GM12878 (cell line): ENCODE results near the gene PEF1. TPM values are rescaled to one million over a fixed set of nuclear protein-coding genes. Genes with fewer than 3 reads are reported as not detected.

Source experiments
- ATAC-seq: fragments of 200-7000 bp; cut with Tn5 transposase; 3 replicates; pipeline ENCODE4 v1.9.1; 2020; ENCODE audit warnings: mild to moderate bottlenecking, moderate library complexity
- BruUV-seq: library from RNA; stranded (reverse); fragments of 400-500 nt; replicated peaks from 2 replicates; lab custom pipeline; 2021; lab: Mats Ljungman, UMichigan
- CTCF ChIA-PET: fragments of 300-600 bp; sonication (Branson Sonifier 250); formaldehyde crosslinking; extraction: SDS; loops from one replicate; lab custom pipeline; 2021; ENCODE audit warnings: inconsistent platforms; lab: Yijun Ruan, JAX
- POLR2A ChIA-PET: fragments of 350-600 bp; formaldehyde crosslinking; extraction: SDS; loops from one replicate; lab custom pipeline; 2021; ENCODE audit warnings: inconsistent platforms; lab: Charles Lee
- RAD21 ChIA-PET: fragments of 300-600 bp; sonication (Branson Sonifier 250); formaldehyde crosslinking; loops from one replicate; lab custom pipeline; 2023; ENCODE audit warnings: antibody characterized with exemption; ENCODE audit not compliant: unreplicated experiment; lab: Charles Lee
- SMC1A ChIA-PET: fragments of 300-600 bp; sonication (Branson Sonifier 250); formaldehyde crosslinking; loops from one replicate; lab custom pipeline; 2023; ENCODE audit not compliant: unreplicated experiment, uncharacterized antibody; lab: Charles Lee
- DNase-seq: peaks from one replicate; pipeline ENCODE4 v3.0.0-alpha.2; 2011; ENCODE audit warnings: low read depth, low spot score
- FAIRE-seq: peaks from 3 replicates; lab custom pipeline; 2011; peaks lifted over from hg19 to GRCh38; lab: Jason Lieb, UNC
- H2AFZ ChIP-seq: 2 replicates; pipeline ENCODE4 v1.6.0; 2011; ENCODE audit warnings: low read depth, low read length, control low read depth; ENCODE audit not compliant: control insufficient read depth
- H3K27ac ChIP-seq: 2 replicates; pipeline ENCODE4 v1.5.1; 2011; ENCODE audit warnings: control low read depth; ENCODE audit not compliant: control insufficient read depth, insufficient read depth
- H3K27me3 ChIP-seq, 2 experiments: replicated peaks in 1 of 2; 2 replicates each; pipeline versions ENCODE4 v1.6.0 to v1.6.1; 2011; ENCODE audit warnings: low read length in 1 of 2; ENCODE audit not compliant: control insufficient read depth in 2 of 2, insufficient read depth in 2 of 2
- H3K36me3 ChIP-seq, 2 experiments: 2 replicates each; pipeline ENCODE4 v1.5.1; 2011; ENCODE audit warnings: low read length in 1 of 2; ENCODE audit not compliant: control insufficient read depth in 2 of 2, insufficient read depth in 2 of 2
- H3K4me1 ChIP-seq: 2 replicates; pipeline ENCODE4 v1.6.1; 2011; ENCODE audit warnings: mild to moderate bottlenecking, low read length, moderate library complexity, mixed read lengths; ENCODE audit not compliant: control insufficient read depth, insufficient read depth
- H3K4me2 ChIP-seq: 2 replicates; pipeline ENCODE4 v1.6.0; 2011; ENCODE audit warnings: control low read depth; ENCODE audit not compliant: control insufficient read depth, insufficient read depth
- H3K4me3 ChIP-seq: fragments of 200-600 bp; sonication (generic); 2 replicates; pipeline ENCODE4 v1.5.1; 2016
- H3K79me2 ChIP-seq: 2 replicates; pipeline ENCODE4 v1.6.0; 2011; ENCODE audit warnings: low read length; ENCODE audit not compliant: control insufficient read depth, insufficient read depth
- H3K9ac ChIP-seq: 2 replicates; pipeline ENCODE4 v1.8.0; 2011; ENCODE audit warnings: low read length, control low read depth, mixed read lengths; ENCODE audit not compliant: control insufficient read depth, insufficient read depth
- H3K9me3 ChIP-seq: replicated peaks from 3 replicates; pipeline ENCODE4 v1.5.1; 2011; ENCODE audit warnings: mild to moderate bottlenecking, low read length; ENCODE audit not compliant: control insufficient read depth, insufficient read depth
- H4K20me1 ChIP-seq: 2 replicates; pipeline ENCODE4 v1.6.0; 2011; ENCODE audit not compliant: control insufficient read depth, insufficient read depth
- BCL11A ChIP-seq: IDR thresholded peaks from 2 replicates; pipeline ENCODE4 v1.6.1; 2011; ENCODE audit warnings: low read depth, low read length
- BHLHE40 ChIP-seq, 2 experiments: fragments of 450-650 bp in 1 of 2; IDR thresholded peaks; 2 replicates each; pipeline ENCODE4 v1.6.1; 2011 to 2017; ENCODE audit warnings: low read depth in 2 of 2, borderline replicate concordance in 1 of 2, improper control_type of control experiment in 1 of 2, low read length in 1 of 2, mild to moderate bottlenecking in 1 of 2
- CTCF ChIP-seq, 3 experiments: IDR thresholded peaks in 2 of 3; conservative IDR thresholded peaks in 1 of 3; 2 replicates each; pipeline ENCODE4 v1.5.1; 2011; ENCODE audit warnings: low read depth in 3 of 3, low read length in 3 of 3, mild to moderate bottlenecking in 3 of 3, control low read depth in 2 of 3, moderate library complexity in 2 of 3, inconsistent platforms in 1 of 3, mixed read lengths in 1 of 3; ENCODE audit not compliant: control insufficient read depth in 2 of 3, insufficient read depth in 1 of 3; ENCODE audit errors: extremely low read depth in 1 of 3
- E2F4 ChIP-seq: IDR thresholded peaks from 2 replicates; pipeline ENCODE4 v1.6.1; 2012; ENCODE audit warnings: low read depth, low read length, improper control_type of control experiment
- EGR1 ChIP-seq, 2 experiments: IDR thresholded peaks; 1 replicate in 1 of 2; 2 replicates in 1 of 2; pipeline ENCODE4 v1.6.1; 2011 to 2012; ENCODE audit warnings: low read depth in 2 of 2, low read length in 2 of 2, borderline replicate concordance in 1 of 2, mild to moderate bottlenecking in 1 of 2, moderate library complexity in 1 of 2
- GATAD2B ChIP-seq: fragments of 450-650 bp; conservative IDR thresholded peaks from 2 replicates; pipeline ENCODE4 v1.6.1; 2017; ENCODE audit warnings: low read depth, mild to moderate bottlenecking, moderate library complexity
- IKZF1 ChIP-seq: fragments of 450-650 bp; conservative IDR thresholded peaks from 2 replicates; pipeline ENCODE4 v1.6.1; 2017; ENCODE audit warnings: antibody characterized with exemption, mild to moderate bottlenecking
- IRF4 ChIP-seq: IDR thresholded peaks from 2 replicates; pipeline ENCODE4 v1.6.1; 2011; ENCODE audit warnings: low read depth, low read length
- LARP7 ChIP-seq: fragments of 450-650 bp; IDR thresholded peaks from 2 replicates; pipeline ENCODE4 v1.6.1; 2017; ENCODE audit warnings: mild to moderate bottlenecking
- MTA2 ChIP-seq: fragments of 450-650 bp; IDR thresholded peaks from 2 replicates; pipeline ENCODE4 v1.6.1; 2016; ENCODE audit warnings: low read depth, mild to moderate bottlenecking, moderate library complexity
- RAD21 ChIP-seq: IDR thresholded peaks from 2 replicates; pipeline ENCODE4 v1.6.1; 2011; ENCODE audit warnings: mild to moderate bottlenecking, low read depth, low read length, moderate library complexity; ENCODE audit not compliant: insufficient read depth
- RB1 ChIP-seq: fragments of 450-650 bp; formaldehyde crosslinking; IDR thresholded peaks from 2 replicates; pipeline ENCODE4 v1.6.1; 2017; ENCODE audit warnings: mild to moderate bottlenecking, borderline replicate concordance
- SMC3 ChIP-seq: IDR thresholded peaks from 2 replicates; pipeline ENCODE4 v1.6.1; 2011; ENCODE audit warnings: low read length, improper control_type of control experiment, borderline replicate concordance
- SPI1 ChIP-seq: IDR thresholded peaks from 2 replicates; pipeline ENCODE4 v1.6.1; 2011; ENCODE audit warnings: low read depth, mild to moderate bottlenecking, low read length, moderate library complexity, borderline replicate concordance; ENCODE audit not compliant: insufficient read depth
- SRF ChIP-seq, 2 experiments: IDR thresholded peaks; 2 replicates each; pipeline ENCODE4 v1.6.1; 2011; ENCODE audit warnings: low read depth in 2 of 2, low read length in 2 of 2, mild to moderate bottlenecking in 1 of 2, moderate library complexity in 1 of 2
- TCF12 ChIP-seq: IDR thresholded peaks from 2 replicates; pipeline ENCODE4 v1.6.1; 2011; ENCODE audit warnings: low read depth, mild to moderate bottlenecking, low read length
- WGBS: methylation state at CpG from one replicate; pipeline ENCODE4 v1.1.6; 2016; ENCODE audit warnings: low lambda C conversion rate; ENCODE audit not compliant: insufficient replicate concordance, insufficient coverage; ENCODE audit errors: missing lambda C conversion rate; 5-methylcytosine and 5-hydroxymethylcytosine counted together
- in situ Hi-C: fragments of 300-500 bp; cut with MboI; formaldehyde crosslinking; loops from 9 replicates; pipeline ENCODE4 v1.14.3; 2018; ENCODE audit warnings: mixed read lengths
- intact Hi-C: fragments of 100-400 bp; cut with micrococcal nuclease; formaldehyde crosslinking; loops from one replicate; pipeline ENCODE4 v1.14.2; 2022; ENCODE audit not compliant: unreplicated experiment
- polyA plus RNA-seq, 11 experiments: library from polyadenylated mRNA; depleted of rRNA in 4 of 11; unstranded in 6 of 11; stranded (reverse) in 5 of 11; fragments of >200 nt; fragmentation: Nextera tagmentation in 4 of 11; fragmentation: Illumina TruSeq in 1 of 11; extraction: Ambion mirVana in 4 of 11; extraction: Trizol in 1 of 11; gene quantifications; 1 replicate in 1 of 11; 2 replicates in 10 of 11; pipeline versions ENCODE4 v1.2.1 to v1.2.3, GENCODE V29; 2011 to 2016; ENCODE audit warnings: inconsistent platforms in 2 of 11, missing spikeins in 2 of 11, low read depth in 1 of 11
- total RNA-seq, 4 experiments: library from RNA; depleted of rRNA in 3 of 4; stranded (reverse); fragments of >200 nt in 3 of 4; fragmentation: Illumina TruSeq in 1 of 4; extraction: Trizol in 1 of 4; gene quantifications; 2 replicates each; pipeline versions ENCODE4 v1.2.1 to v1.2.3, GENCODE V29; 2013 to 2021

PEF1 gene
- total and polyA plus RNA-seq, 10 of the 15 experiments (the other 5 are each of a cell fraction or from before 2014, with no cell fraction given), result 27.1 to 107 (median 79.0) TPM

GRCh38 chr1:31593770-31594632 is 50.7 kb downstream of the PEF1 start:
- WGBS, result 36% methylated on average over 10 of the region's 10 CpGs
- peak; percentile 67 for TF ChIP-seq RAD21
- no peak for TF ChIP-seq BCL11A
- TF ChIP-seq SMC3, result peak; percentile 85
- TF ChIP-seq TCF12, result 0 out of 2 replicates have a peak, but pooled peaks have one; percentile 32
- peak; percentile 60; the same call in 1 of the 2 replicates for TF ChIP-seq RB1
- TF ChIP-seq GATAD2B, result no peak
- peak; percentile 32; the same call in 1 of the 2 replicates for TF ChIP-seq IKZF1
- TF ChIP-seq E2F4, result peak; percentile 48; the same call in 1 of the 2 replicates
- 0 out of 3 replicates have a peak, but pooled peaks of 1 of the 2 experiments have one; percentile 23 for TF ChIP-seq EGR1 (IDR thresholded peaks at IDR 0.05; ENCODE audit: borderline replicate concordance in 1 of 2, low read depth in 2 of 2, low read length in 2 of 2)
- 0 out of 4 replicates have a peak, but pooled peaks of 1 of the 2 experiments have one; percentile 14 for TF ChIP-seq BHLHE40 (IDR thresholded peaks at IDR 0.05; ENCODE audit: borderline replicate concordance in 1 of 2, low read depth in 2 of 2, low read length in 1 of 2)
- no peak for TF ChIP-seq SRF (IDR thresholded peaks at IDR 0.05; ENCODE audit: low read depth in 2 of 2, low read length in 2 of 2)
- peak; percentile 39; the same call in 1 of the 2 replicates for TF ChIP-seq SPI1
- TF ChIP-seq LARP7, result 0 out of 2 replicates have a peak, but pooled peaks have one; percentile 47
- TF ChIP-seq MTA2, result no peak
- TF ChIP-seq CTCF (IDR thresholded peaks at IDR 0.05 in 2 of 3, conservative IDR thresholded peaks at IDR 0.05 in 1 of 3; ENCODE audit: control insufficient read depth in 2 of 3, extremely low read depth in 1 of 3, insufficient read depth in 1 of 3, low read depth in 3 of 3, low read length in 3 of 3), result peak; percentile 90 to 97 (median 97)
- 0 out of 2 replicates have a peak, but pooled peaks have one; percentile 31 for TF ChIP-seq IRF4
- TF ChIP-seq, all 136 proteins: peak for 12
- in situ Hi-C loops, result no loop called here
- RAD21 ChIA-PET, result interaction anchor here (0.9 to 3.4 kb wide), 7 partner anchors 23 to 199 kb away, joined by 3 to 13 read pairs (median 5); no protein-coding TSS in a partner anchor
- Histone ChIP-seq H3K9me3 (no peaks in the 10 kb centered on the region), H2AFZ (no peak overlapping the region), H3K4me2 (no peak overlapping the region), H3K27ac (no peak overlapping the region), H3K9ac (no peak overlapping the region), H3K4me1 (no peaks in the 10 kb centered on the region; the same call in 1 of the 2 replicates), H3K27me3 (no peaks in the 10 kb centered on the region), H3K79me2 (no peaks in the 10 kb centered on the region), H4K20me1 (no peaks in the 10 kb centered on the region), H3K36me3 (no peaks in the 10 kb centered on the region), H3K4me3 (no peak overlapping the region)
- ATAC-seq (peak; percentile 100), FAIRE-seq (peak; percentile 87), DNase-seq (peak; percentile 26)
- SMC1A ChIA-PET, result interaction anchor here (0.6 to 3.5 kb wide), 12 partner anchors 11 to 172 kb away, joined by 3 to 17 read pairs (median 4); no protein-coding TSS in a partner anchor
- BruUV-seq, result no TSS peak
- POLR2A ChIA-PET, result interaction anchor here (0.9 to 1.4 kb wide), 3 partner anchors 10 to 83 kb away, joined by 3 to 4 read pairs (median 3); no protein-coding TSS in a partner anchor
- intact Hi-C loops, result loop anchor here (1.0 to 2.0 kb wide), 2 partner anchors 25 to 30 kb away; no protein-coding TSS in a partner anchor
- CTCF ChIA-PET, result interaction anchor here (0.5 to 5.1 kb wide), 20 partner anchors 9 to 408 kb away, joined by 3 to 39 read pairs (median 6); partner anchors contain the start of gene FABP3
